Cerebellar nuclear complex (tissue), 1 donor: ENCODE measurements around the gene BRPF3.

Experiments
- DNase-seq, 2 experiments: peaks; one replicate each; lab custom pipeline; 2025; lab: John Stamatoyannopoulos, UW

BRPF3 gene

GRCh38 chr6:36196113-36196879 lies at the start of gene BRPF3:
Gene BRPF3 (plus strand): TSS chr6:36196744. CDS start chr6:36200323, 3,579 bp downstream.
- no peak for DNase-seq

- DNase-seq = no peak
Measured at GRCh38 chr6:36147294-36147693, 49.2 kb upstream of the BRPF3 start.

- DNase-seq = no peak
Measured at GRCh38 chr6:36149476-36149875, 47.1 kb upstream of the BRPF3 start.

GRCh38 chr6:36150283-36150682 lies 46.3 kb upstream of the BRPF3 start:
- DNase-seq = no peak

GRCh38 chr6:36154286-36154685 lies 42.3 kb upstream of the BRPF3 start:
- DNase-seq = no peak

- no peak for DNase-seq
Measured at GRCh38 chr6:36155662-36156061, 40.9 kb upstream of the BRPF3 start.

GRCh38 chr6:36160147-36160760 lies 36.3 kb upstream of the BRPF3 start:
- DNase-seq = no peak

- no peak for DNase-seq
Measured at GRCh38 chr6:36169023-36170007, 27.2 kb upstream of the BRPF3 start.

GRCh38 chr6:36170704-36171103 lies 25.8 kb upstream of the BRPF3 start:
- no peak for DNase-seq

GRCh38 chr6:36171573-36171972 lies 25.0 kb upstream of the BRPF3 start:
- no peak for DNase-seq

GRCh38 chr6:36177166-36177565 lies 19.4 kb upstream of the BRPF3 start:
- no peak for DNase-seq

GRCh38 chr6:36178544-36178943 lies 18.0 kb upstream of the BRPF3 start:
- no peak for DNase-seq

GRCh38 chr6:36180126-36180525 lies 16.4 kb upstream of the BRPF3 start:
- no peak for DNase-seq

- DNase-seq = no peak
Measured at GRCh38 chr6:36184311-36184710, 12.2 kb upstream of the BRPF3 start.

GRCh38 chr6:36186199-36186598 lies 10.3 kb upstream of the BRPF3 start:
- no peak for DNase-seq

GRCh38 chr6:36187446-36187845 lies 9.1 kb upstream of the BRPF3 start:
- DNase-seq = no peak

- DNase-seq = no peak
Measured at GRCh38 chr6:36195471-36196112, 952 bp upstream of the BRPF3 start.

- DNase-seq = peak; percentile 90
Measured at GRCh38 chr6:36196880-36197548, 470 bp downstream of the BRPF3 start.

- peak in 1 of 2 experiments; percentile 13 for DNase-seq
Measured at GRCh38 chr6:36197739-36198221, 1.2 kb downstream of the BRPF3 start.

- DNase-seq = no peak
Measured at GRCh38 chr6:36198986-36199385, 2.4 kb downstream of the BRPF3 start.
